ENCODE measurements around the gene IGF2BP3.

The IGF2BP3 gene

DNA sequence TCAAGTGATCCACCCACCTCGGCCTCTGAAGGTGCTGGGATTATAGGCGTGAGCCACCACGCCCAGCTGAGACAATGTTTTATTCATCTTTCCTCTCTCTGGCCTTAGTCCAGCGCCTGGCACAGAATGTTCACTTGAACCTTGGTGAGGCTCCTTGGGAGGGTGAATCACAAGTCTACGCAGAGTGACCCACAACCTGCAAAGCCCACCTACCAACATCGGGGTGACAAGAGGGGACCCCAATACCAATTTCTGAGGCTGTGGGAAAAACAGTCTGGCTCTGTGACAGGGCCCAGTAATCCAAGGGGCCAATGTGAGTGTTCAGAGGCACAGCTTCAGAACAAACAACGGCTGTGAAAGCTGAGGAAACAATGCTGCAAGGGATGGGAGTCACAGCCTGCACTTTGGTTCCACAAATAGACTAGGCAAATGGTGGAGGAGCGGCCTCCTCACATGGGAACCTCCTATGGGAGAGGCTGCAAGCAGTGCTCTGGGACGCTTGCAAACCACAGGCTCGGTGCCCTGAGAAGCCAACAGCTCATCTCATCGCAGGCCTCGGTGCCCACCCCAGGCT is 176.7 kb downstream of the IGF2BP3 start:
- no peak for DNase-seq (ENCODE audit: low read depth)

DNA sequence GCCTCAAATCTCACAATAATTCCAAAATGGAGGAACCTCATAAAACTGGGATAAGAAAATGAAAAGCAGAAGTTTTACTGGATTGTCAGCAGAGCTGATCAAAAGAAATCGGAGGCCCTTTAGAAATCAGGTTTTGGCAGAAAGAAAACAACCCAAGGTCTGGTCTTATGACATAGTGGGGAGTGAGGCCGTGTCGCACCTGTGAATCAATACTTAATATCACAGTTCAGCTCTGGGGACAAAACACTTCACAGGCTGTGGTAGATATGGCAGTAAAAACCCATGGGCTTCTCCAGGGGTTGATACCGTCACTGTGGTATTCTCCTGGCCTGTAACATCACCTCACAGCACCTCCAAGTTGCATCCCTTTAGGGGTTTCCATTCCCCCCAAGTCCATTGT is 177.7 kb downstream of the IGF2BP3 start:
- no peak for DNase-seq (ENCODE audit: low read depth)

DNA sequence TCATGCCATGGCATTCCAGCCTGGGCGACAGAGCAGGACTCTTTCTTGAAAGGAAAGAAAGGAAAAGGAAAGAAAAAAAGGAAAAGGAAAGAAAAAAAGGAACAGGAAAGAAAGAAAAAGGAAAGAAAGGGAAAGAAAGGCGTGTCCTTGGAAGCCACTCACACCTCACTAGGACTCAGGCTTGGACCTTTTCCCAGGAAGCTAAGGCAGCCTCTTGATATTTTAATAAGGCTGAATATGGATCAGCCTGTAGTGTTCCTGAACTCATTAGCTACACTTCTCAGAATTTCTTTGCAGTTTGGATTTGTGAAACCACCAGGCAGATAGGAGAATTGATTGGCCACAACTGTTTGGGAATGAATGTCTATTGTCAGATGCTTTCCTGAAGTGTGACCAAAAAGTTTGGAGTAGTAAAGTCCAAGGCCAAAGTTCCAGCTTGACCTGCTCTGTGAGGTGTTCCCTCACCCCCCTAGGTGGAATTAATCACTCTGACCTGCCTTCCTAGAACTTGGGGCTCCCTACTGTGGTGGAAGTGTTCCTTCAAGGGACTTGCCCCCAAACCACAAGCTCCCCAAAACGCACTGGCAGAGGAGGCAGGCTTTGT is 178.2 kb downstream of the IGF2BP3 start:
- DNase-seq (ENCODE audit: low read depth), result no peak

DNA sequence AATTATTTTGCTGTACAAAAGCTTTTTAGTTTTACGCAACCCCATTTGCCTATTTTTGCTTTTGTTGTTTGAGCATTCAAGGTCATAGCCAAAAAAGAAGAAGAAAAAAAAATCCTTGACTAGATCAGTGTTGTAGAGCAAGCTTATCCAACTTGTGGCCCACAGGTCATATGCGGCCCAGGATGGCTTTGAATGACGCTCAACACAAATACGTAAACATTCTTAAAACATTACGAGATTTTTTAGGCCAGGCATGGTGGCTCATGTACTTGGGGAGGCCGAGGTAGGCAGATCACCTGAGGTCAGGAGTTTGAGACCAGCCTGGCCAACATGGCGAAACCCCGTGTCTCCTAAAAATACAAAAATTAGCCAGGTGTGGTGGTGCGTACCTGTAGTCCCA is 179.3 kb downstream of the IGF2BP3 start:
- DNase-seq (ENCODE audit: low read depth), result no peak

DNA sequence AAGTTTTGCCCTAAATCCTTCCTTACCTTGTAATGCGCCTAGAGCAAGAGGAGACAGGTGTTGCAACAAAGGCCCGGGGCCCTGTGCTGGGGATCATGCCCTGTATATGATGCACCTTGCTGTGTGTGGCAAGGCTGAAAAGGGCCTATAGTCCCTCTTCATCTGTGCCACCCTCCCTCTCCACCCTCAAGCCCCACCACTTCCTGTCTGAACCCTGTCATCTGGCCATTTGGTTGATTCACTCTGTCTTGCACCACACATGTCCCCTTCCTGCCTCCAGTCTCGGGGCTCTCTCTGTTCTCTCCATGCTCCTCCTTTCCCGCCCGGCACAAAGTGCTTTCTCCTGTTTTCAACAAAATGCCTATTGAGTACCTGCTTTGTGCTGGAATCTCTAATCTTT is 182.7 kb downstream of the IGF2BP3 start:
- no peak for DNase-seq (ENCODE audit: low read depth)

DNA sequence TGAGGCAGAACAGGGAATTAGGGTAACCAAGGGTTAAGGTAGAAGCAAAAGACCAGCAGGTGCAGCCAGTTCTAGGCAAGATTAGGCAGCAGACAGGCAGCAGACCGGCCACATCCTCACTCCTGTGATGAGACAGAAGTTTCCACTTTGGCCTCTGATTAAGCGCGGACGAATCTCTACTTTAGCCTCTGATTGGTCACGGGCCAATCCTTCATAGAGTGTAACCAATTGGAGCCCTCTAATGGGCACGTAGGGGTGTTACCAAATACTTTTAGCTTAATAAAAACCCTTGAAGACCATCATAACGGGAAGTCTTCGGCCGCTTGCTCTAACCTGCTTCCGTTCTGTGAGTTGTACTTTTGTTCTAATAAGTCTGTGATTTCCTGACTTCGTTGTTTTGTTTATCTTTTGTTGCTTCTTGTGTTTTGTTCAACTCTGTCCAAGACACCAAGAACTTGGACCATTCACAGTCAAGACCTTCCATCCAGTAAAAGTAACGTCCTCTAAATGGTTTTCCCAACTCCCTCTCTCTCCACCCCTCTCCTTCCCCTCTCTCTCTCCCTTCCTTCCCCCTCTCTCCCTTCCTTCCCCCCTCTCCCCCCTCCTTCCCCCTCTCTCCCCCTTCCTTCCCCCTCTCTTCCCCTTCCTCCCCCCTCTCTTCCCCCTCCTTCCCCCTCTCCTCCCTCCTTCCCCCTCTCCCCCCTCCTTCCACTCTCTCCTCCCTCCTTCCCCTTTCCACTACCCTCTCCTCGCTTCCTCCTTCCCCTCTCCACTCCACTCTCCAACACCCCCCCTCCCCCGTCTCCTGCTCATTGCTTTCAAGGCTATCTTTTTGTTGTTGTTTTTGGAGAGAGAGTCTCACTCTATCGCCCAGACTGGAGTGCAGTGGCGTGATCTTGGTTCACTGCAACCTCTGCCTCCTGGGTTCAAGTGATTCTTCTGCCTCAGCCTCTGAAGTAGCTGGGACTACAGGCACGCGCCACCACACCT is 184.3 kb downstream of the IGF2BP3 start:
- DNase-seq (ENCODE audit: low read depth), result no peak

DNA sequence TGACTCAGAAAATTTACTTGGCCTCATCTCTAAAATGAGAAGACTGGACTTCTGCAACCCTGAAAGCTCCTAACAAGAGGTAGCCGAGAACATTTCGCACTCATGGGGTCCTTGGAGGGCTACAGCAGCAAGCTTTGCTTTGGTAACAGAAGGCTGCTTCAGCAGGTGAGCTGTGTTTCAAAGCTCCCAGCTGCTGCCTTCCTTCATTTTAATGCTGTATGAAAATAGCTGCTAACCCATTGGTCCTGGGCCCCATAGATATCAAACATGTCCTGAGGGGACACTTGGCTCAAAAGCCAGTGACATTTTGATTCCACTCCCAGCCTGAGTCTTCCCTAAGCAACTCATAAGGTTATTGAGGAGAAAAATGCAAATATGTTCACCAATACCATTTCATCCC is 185.4 kb downstream of the IGF2BP3 start:
- no peak for DNase-seq (ENCODE audit: low read depth)

DNA sequence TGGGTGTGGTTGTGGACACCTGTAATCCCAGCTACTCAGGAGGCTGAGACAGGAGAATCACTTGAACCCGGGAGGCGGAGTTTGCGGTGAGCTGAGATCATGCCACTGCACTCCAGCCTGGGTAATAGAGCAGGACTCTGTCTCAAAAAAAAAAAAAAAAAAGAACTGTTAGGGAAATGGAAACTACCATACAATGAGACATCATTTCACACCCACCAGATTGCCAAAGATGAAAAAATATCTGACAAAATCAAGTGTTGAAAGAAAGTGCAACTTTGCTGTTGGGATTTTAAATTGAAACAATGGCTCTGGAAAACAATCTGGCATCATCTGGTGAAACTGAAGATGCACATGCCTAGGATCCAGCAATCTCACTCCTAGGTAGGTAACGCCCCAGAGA is 187.2 kb downstream of the IGF2BP3 start:
- DNase-seq (ENCODE audit: low read depth), result no peak

DNA sequence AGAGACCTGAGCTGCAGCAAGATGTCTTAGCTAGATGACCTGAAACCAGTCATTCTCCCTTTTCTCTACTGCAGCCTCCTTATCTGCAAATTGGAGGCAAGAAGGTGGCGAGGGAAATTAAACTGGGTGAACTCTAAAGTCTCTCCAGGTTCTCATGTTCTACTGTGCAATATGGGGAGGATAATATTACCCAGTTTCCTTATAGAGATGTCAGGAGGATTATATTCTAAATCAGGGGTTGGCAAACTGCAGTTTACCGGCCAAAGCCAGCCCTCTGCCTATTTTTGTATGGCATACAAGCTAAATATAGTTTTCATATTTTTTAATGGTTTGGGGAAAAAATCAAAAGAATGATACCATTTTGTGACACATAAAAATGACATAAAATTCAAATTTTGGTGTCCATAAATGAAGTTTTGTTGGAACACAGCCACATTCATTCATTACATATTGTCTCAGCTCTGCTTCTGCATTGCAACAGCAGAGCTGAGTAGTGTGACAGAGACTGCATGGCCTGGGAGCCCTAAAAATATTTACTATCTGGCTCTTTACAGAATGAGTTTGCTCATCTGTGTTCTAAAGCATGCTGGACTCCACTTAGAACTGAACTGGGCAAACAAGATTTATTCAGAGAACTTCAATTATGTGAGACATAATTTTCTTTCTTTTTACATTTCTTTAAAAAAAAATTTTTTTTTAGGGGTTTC is 190.3 kb downstream of the IGF2BP3 start:
- DNase-seq (ENCODE audit: low read depth), result no peak

DNA sequence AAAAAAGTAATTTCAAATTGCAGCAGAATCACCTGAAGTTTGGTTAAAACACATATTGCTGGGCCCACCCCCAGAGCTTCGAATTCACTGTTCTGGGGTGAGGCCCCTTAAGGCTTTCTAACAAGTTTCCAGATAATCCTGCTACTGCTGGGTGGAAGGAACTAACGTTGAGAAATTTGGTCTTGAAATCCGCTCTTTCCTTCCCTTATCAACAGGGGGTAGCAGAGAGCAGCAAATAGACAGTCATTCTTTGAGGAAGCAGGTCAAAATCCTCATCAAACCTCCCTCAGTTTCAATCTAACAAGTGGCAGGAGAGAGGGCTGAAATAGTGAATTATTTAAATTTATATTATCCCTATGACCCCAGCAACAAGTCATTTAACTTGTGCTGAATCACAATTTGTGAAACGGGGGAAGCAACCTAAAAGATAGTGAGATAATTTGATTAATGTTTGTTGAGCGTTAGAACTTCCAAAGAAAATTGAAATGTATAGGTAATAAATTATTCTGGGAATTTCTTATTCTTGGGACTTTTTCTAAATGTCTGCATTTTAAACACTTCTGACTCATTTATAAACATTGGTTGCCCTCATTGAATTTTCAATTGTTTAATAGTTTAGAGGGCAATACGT is 192.8 kb downstream of the IGF2BP3 start:
- peak; percentile 45 for DNase-seq (ENCODE audit: low read depth)

DNA sequence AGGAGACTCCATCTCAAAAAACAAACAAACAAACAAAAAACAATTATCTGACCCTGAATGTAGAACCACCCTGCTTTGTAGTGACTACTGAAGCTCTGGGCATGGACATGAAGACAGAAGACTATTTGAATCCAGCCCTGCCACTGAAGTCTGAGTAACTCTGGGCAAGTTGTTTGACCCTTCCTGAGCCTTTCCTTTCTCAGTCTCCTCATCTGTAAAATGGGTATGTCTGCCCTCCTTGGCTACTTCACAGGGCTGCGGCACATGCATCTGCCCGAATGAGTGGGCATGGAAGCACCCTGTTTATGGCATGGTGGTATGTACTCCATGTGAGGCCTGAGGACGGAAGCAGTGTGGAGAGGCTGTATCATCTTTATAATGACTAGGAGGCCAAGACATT is 193.3 kb downstream of the IGF2BP3 start:
- no peak for DNase-seq (ENCODE audit: low read depth)

DNA sequence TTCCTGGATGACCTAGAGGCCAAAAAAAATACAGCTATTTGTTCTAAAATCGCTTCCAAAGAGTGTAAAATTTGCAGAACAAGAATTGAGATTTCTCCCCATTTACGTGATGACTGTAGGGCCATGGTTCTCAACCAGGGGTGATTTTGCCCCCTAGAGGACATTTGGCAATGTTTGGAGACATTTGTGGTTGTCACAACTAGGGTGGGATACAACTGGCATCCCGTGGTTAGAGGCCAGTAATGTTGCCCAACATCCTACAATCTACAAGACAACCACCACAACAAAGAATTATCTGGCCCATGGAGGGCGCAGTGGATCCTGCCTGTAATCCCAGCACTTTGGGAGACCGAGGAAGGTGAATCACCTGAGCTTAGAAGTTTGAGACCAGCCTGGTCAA is 193.9 kb downstream of the IGF2BP3 start:
- no peak for DNase-seq (ENCODE audit: low read depth)

DNA sequence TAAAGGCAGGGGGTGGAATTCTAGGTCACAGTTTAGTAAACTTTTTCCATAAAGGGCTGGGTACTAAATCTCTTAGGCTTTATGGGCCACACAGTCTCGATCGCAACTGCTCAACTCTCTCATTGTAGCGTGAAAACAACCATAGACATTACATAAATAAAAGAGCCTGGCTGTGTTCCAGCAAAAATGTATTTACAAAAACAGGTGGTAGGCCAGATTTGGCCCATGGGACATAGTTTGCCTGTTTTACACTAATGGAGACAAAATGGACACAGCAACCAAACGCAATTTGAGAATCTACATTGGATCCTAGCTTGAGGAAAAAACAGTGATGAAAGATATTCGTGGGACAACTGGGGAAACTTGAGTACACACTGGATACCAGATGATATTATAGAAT is 194.4 kb downstream of the IGF2BP3 start:
- DNase-seq (ENCODE audit: low read depth), result no peak

DNA sequence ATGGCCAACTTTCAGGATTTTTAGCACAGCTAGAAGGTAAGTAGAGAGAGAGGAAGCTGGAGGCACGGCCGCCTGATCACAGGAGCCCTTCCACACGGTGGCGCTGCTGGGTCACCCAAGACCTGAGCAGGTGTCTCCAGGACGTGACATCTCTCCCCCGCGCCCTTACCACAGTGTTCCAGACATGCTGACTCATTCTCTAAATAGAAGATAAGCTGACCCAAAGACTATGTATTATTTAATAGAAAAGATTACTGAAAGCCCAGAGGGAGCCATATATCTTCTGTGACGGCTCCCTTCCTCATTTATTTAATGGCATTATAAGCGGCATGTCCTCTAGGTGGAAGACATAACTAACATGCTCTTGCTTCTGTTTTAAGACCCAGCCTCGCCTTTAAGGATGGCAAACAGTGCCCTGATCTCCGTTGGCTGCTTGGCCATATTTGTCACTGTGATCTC is 197.1 kb downstream of the IGF2BP3 start:
- DNase-seq (ENCODE audit: low read depth), result peak; percentile 85

DNA sequence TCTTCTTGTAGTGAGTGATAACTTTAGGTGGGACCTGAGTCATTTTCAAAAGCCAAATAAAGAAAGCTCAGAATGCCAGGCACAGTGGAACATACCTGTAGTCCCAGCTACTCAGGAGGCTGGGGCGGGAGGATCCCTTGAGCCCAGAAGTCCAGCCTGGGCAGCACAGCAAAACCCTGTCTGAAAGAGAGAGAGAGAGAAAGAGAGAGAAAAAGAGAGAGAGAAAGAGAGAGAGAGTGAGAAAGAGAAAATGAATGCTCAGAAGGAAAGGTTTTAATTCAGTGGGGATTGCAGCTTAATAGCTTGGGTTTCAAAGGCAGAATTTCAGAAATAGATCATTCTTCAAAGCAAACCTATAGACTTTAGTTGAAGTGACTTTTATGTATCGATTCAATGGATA is 198.0 kb downstream of the IGF2BP3 start:
- DNase-seq (ENCODE audit: low read depth), result no peak

DNA sequence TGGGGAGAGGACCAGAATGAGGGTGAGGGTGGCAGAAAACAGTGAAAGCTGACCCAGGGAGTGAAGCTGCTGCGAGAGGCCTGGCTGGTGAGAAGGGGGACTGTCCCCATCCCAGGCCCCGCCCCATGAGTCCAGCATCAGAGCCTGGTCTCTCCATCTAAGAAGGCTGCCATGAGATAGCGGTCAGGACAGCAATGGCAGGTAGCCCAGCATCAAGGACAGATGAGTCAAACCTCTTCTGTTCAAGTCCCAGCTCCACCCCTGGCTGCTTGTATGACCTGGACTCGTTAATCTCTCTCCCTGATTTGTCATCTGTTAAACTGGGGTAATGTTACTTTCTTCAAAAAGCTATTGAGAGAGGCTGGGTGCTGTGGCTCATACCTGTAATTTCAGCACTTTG is 201.5 kb downstream of the IGF2BP3 start:
- DNase-seq (ENCODE audit: low read depth), result no peak

DNA sequence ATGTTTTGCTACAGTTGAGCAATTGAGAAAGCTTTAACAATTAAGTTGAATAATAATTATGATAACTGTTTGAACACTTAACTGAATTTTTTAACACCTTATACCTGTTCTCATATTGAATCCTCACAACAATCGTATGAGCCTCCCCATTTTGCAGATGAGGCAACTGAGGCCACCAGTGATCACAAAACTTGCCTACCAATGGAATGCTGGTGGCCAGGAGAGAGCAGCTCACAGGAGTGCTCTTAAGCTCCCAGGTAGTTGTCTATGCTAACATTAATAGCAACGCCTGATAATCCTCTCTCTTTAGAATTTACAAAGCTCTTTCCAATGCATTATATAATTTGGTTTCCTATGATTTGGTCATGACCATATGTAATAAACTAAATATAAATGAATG is 202.1 kb downstream of the IGF2BP3 start:
- no peak for DNase-seq (ENCODE audit: low read depth)

DNA sequence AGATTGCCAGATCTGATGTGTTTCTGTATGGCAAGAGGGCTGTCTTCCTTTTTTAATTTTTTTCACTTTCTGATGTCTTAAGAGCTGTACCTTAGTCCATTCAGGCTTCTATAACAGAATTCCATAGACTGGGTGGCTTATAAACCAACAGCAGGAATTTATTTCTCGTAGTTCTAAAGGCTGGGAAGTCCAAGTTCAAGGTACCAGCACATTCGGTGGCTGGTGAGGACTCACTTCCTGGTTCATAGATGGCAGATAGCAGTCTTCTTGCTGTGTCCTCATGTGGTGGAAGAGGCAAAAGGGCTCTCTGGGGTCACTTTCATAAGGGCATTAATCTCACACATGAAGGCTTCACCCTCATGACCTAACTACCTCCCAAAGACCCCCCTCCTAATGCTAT is 202.9 kb downstream of the IGF2BP3 start:
- no peak for DNase-seq (ENCODE audit: low read depth)

DNA sequence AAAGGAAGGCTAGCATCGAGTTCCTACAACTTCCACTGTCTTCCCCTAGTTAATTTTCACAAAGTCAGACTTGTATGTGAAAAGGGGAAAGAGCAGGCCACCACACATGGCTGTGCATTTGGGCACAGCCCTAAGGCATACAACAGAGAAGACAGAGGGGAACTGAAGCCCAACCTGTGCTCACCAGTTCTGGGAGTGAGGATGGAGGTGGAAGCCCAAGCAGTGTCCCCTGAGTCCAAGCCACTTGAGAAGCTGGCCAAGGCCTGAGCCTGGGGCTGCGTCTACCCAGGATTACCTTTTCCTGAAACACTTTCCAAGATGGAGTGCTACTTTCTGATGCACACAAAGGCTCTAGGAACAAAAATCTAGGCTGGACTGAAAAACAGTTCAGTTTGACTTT is 203.4 kb downstream of the IGF2BP3 start:
- no peak for DNase-seq (ENCODE audit: low read depth)

DNA sequence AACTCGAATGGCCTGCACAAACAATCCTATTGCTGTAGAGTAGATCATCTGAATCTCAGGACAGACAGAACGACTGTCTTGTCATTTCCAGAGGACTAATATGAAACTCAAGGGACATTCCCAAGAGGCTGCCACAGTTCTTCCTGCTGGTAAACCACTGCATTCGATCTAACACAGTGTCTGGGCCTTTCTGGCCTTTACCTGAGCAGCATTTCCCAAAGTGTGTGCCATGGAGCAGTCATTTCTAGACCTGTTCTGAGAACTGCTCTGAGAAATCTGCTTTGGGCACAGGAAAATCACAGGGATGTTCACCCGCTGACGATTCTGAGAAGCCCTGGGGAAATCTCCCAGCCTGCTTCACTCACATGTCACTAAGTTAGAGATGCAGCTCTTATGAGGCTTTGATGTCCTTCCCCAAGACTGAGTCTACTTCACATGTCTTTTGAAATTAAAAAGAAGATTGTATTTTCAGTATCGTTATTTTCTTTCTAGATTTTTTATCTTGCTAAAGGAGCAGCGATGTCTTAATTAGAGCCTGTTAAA is 205.3 kb downstream of the IGF2BP3 start:
- DNase-seq (ENCODE audit: low read depth), result no peak

DNA sequence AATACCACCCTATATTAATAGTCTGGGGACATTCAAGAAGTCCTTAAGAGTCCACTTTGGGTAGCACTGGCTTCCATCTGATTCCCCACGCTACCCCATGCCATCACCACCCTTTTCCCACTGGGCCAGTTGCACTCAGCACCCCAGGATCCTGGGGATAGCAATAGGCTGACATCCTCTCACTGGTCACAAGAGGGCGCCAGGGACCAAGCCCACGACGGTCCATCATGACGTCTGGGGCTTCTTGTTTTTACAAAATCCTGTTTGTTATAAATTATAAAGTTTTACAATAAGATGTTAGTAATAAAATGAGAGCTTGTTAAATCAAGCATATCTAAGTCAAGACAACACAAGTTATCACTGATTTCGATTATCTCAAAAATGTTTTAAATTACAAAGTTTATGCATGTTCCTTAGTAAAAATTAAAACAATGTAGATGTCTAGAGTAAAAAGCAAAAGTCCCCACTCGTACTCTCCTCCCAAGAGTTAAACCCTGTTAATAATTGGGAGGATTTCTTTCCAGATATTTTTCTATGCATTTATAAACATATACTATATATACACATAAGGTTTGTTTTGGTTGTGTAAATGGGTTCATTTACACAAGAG is 208.3 kb downstream of the IGF2BP3 start:
- peak; percentile 34 for DNase-seq (ENCODE audit: low read depth)
